ENCODE measurements around the gene ZNF525. TPM values are rescaled to one million over a fixed set of nuclear protein-coding genes. Genes with fewer than 3 reads are reported as not detected.
"Not testable (repeated sequence)": the region's sequence is repeated elsewhere in the genome, so short reads cannot be mapped to it uniquely, and the experiment has no call there.

The ZNF525 gene
- polyA plus RNA-seq (2012; ENCODE audit: low read depth, missing spikeins) = 6.9 TPM

GRCh38 chr19:53365134-53365898, at the start of gene ZNF525:
Gene ZNF525, plus strand, starts transcription at chr19:53365705. Its CDS starts 6,577 bp downstream, at chr19:53372282.
- FAIRE-seq = peak; percentile 82
- peak; percentile 82 for DNase-seq (ENCODE audit: insufficient read length, low spot score)
- peak; percentile 82 for TF ChIP-seq POLR2AphosphoS5 (IDR thresholded peaks at IDR 0.05; ENCODE audit: low read depth, low read length)
- no peak for TF ChIP-seq POU2F2 (IDR thresholded peaks at IDR 0.05; ENCODE audit: low read depth, low read length)
- no peak for TF ChIP-seq PAX5 (IDR thresholded peaks at IDR 0.05; ENCODE audit: insufficient read depth, low read length, severe bottlenecking)
- no peak for TF ChIP-seq SPI1 (IDR thresholded peaks at IDR 0.05; ENCODE audit: low read depth, low read length)
- peak; percentile 81 for TF ChIP-seq POLR2A (IDR thresholded peaks at IDR 0.05; ENCODE audit: low read depth, low read length)
- TF ChIP-seq TAF1 (IDR thresholded peaks at IDR 0.05; ENCODE audit: low read depth, low read length) = no peak; the same call in 1 of the 2 replicates

GRCh38 chr19:53328967-53329366, 36.5 kb upstream of the ZNF525 start:
- FAIRE-seq (no peak), DNase-seq (ENCODE audit: insufficient read length, low spot score) (no peak)
- TF ChIP-seq POLR2A (IDR thresholded peaks at IDR 0.05; ENCODE audit: low read depth, low read length) (no peak), POLR2AphosphoS5 (IDR thresholded peaks at IDR 0.05; ENCODE audit: low read depth, low read length) (no peak), PAX5 (IDR thresholded peaks at IDR 0.05; ENCODE audit: insufficient read depth, low read length, severe bottlenecking) (no peak), TAF1 (IDR thresholded peaks at IDR 0.05; ENCODE audit: low read depth, low read length) (no peak), SPI1 (IDR thresholded peaks at IDR 0.05; ENCODE audit: low read depth, low read length) (no peak), POU2F2 (IDR thresholded peaks at IDR 0.05; ENCODE audit: low read depth, low read length) (no peak)

- TF ChIP-seq POLR2A (IDR thresholded peaks at IDR 0.05; ENCODE audit: low read depth, low read length) = no peak
- TF ChIP-seq POU2F2 (IDR thresholded peaks at IDR 0.05; ENCODE audit: low read depth, low read length) = no peak
- no peak for TF ChIP-seq TAF1 (IDR thresholded peaks at IDR 0.05; ENCODE audit: low read depth, low read length)
- no peak for TF ChIP-seq SPI1 (IDR thresholded peaks at IDR 0.05; ENCODE audit: low read depth, low read length)
- TF ChIP-seq PAX5 (IDR thresholded peaks at IDR 0.05; ENCODE audit: insufficient read depth, low read length, severe bottlenecking) = no peak
- no peak for TF ChIP-seq POLR2AphosphoS5 (IDR thresholded peaks at IDR 0.05; ENCODE audit: low read depth, low read length)
- DNase-seq (ENCODE audit: insufficient read length, low spot score) = no peak
Measured at GRCh38 chr19:53332484-53332883, 33.0 kb upstream of the ZNF525 start.

GRCh38 chr19:53333066-53333462, 32.4 kb upstream of the ZNF525 start:
- DNase-seq (ENCODE audit: insufficient read length, low spot score) (no peak), FAIRE-seq (no peak)
- TF ChIP-seq POU2F2 (IDR thresholded peaks at IDR 0.05; ENCODE audit: low read depth, low read length) (no peak), POLR2A (IDR thresholded peaks at IDR 0.05; ENCODE audit: low read depth, low read length) (no peak), TAF1 (IDR thresholded peaks at IDR 0.05; ENCODE audit: low read depth, low read length) (no peak), POLR2AphosphoS5 (IDR thresholded peaks at IDR 0.05; ENCODE audit: low read depth, low read length) (no peak), PAX5 (IDR thresholded peaks at IDR 0.05; ENCODE audit: insufficient read depth, low read length, severe bottlenecking) (no peak), SPI1 (IDR thresholded peaks at IDR 0.05; ENCODE audit: low read depth, low read length) (no peak)

More at GRCh38 chr19:53332484-53332883, 33.0 kb upstream of the ZNF525 start:
- no peak for FAIRE-seq

GRCh38 chr19:53333463-53334449, 31.7 kb upstream of the ZNF525 start, which contains the start of gene ZNF845:
Gene ZNF845, plus strand, starts transcription at chr19:53333749. Its CDS starts 7,559 bp downstream, at chr19:53341308.
- DNase-seq (ENCODE audit: insufficient read length, low spot score) = peak; percentile 66

GRCh38 chr19:53344403-53344802, 21.1 kb upstream of the ZNF525 start:
- not testable (repeated sequence) for DNase-seq (ENCODE audit: insufficient read length, low spot score); FAIRE-seq

More at GRCh38 chr19:53333463-53334449, 31.7 kb upstream of the ZNF525 start, which contains the start of gene ZNF845:
- peak; percentile 99 for FAIRE-seq
- TF ChIP-seq POU2F2 (IDR thresholded peaks at IDR 0.05; ENCODE audit: low read depth, low read length) (0 out of 2 replicates have a peak, but pooled peaks have one; percentile 42), PAX5 (IDR thresholded peaks at IDR 0.05; ENCODE audit: insufficient read depth, low read length, severe bottlenecking) (no peak), POLR2A (IDR thresholded peaks at IDR 0.05; ENCODE audit: low read depth, low read length) (peak; percentile 85), TAF1 (IDR thresholded peaks at IDR 0.05; ENCODE audit: low read depth, low read length) (peak; percentile 49), SPI1 (IDR thresholded peaks at IDR 0.05; ENCODE audit: low read depth, low read length) (0 out of 2 replicates have a peak, but pooled peaks have one; percentile 10), POLR2AphosphoS5 (IDR thresholded peaks at IDR 0.05; ENCODE audit: low read depth, low read length) (peak; percentile 84)

GRCh38 chr19:53355739-53356138, 9.8 kb upstream of the ZNF525 start:
- FAIRE-seq (no peak), DNase-seq (ENCODE audit: insufficient read length, low spot score) (no peak)
- no peak for TF ChIP-seq POLR2AphosphoS5 (IDR thresholded peaks at IDR 0.05; ENCODE audit: low read depth, low read length)

- no peak for TF ChIP-seq TAF1 (IDR thresholded peaks at IDR 0.05; ENCODE audit: low read depth, low read length)
- TF ChIP-seq SPI1 (IDR thresholded peaks at IDR 0.05; ENCODE audit: low read depth, low read length) = no peak
- TF ChIP-seq POLR2AphosphoS5 (IDR thresholded peaks at IDR 0.05; ENCODE audit: low read depth, low read length) = no peak
- no peak for TF ChIP-seq POLR2A (IDR thresholded peaks at IDR 0.05; ENCODE audit: low read depth, low read length)
- TF ChIP-seq POU2F2 (IDR thresholded peaks at IDR 0.05; ENCODE audit: low read depth, low read length) = no peak
- TF ChIP-seq PAX5 (IDR thresholded peaks at IDR 0.05; ENCODE audit: insufficient read depth, low read length, severe bottlenecking) = no peak
- DNase-seq (ENCODE audit: insufficient read length, low spot score) = no peak
- FAIRE-seq = no peak
Measured at GRCh38 chr19:53357821-53358581, 7.5 kb upstream of the ZNF525 start.

GRCh38 chr19:53360056-53360455, 5.4 kb upstream of the ZNF525 start:
- FAIRE-seq; DNase-seq (ENCODE audit: insufficient read length, low spot score): not testable (repeated sequence)

All from GM12891 (cell line).